CD4-positive, alpha-beta T cell (primary cell): ENCODE results near the gene RANBP3. TPM values are rescaled to one million over a fixed set of nuclear protein-coding genes. Genes with fewer than 3 reads are reported as not detected.

Experiments
- ATAC-seq: fragments of 200-7000 bp; cut with Tn5 transposase; one replicate; pipeline ENCODE4 v1.10.0; 2022; ENCODE audit warnings: mild to moderate bottlenecking; ENCODE audit not compliant: poor library complexity
- CTCF ChIA-PET: fragments of 350-600 bp; sonication (Branson Sonifier 250); formaldehyde crosslinking; loops from one replicate; lab custom pipeline; 2021; ENCODE audit warnings: antibody characterized with exemption, inconsistent platforms; lab: Charles Lee
- POLR2A ChIA-PET: fragments of 350-600 bp; sonication (Branson Sonifier 250); formaldehyde crosslinking; loops from one replicate; lab custom pipeline; 2021; ENCODE audit warnings: antibody characterized with exemption, inconsistent platforms; lab: Charles Lee
- DNase-seq, 14 experiments: peaks; one replicate each; pipeline ENCODE4 v3.0.0-alpha.2; 2013 to 2020; ENCODE audit warnings: mixed read lengths in 2 of 14
- H3K27ac ChIP-seq, 2 donors: one replicate each; pipeline versions ENCODE4 v1.5.1 to v1.7.0; 2013; ENCODE audit warnings: low read length in 2 of 2, low read depth in 1 of 2, mild to moderate bottlenecking in 1 of 2
- H3K27me3 ChIP-seq, 2 experiments: 1 replicate in 1 of 2; 2 replicates in 1 of 2; pipeline versions ENCODE4 v1.6.1 to v1.7.0; 2013; ENCODE audit warnings: low read length in 2 of 2, control low read depth in 1 of 2, mild to moderate bottlenecking in 1 of 2, moderate library complexity in 1 of 2; ENCODE audit not compliant: insufficient read depth in 2 of 2, control insufficient read depth in 1 of 2
- H3K36me3 ChIP-seq: one replicate; pipeline ENCODE4 v1.6.1; 2013; ENCODE audit warnings: low read length, control low read depth; ENCODE audit not compliant: insufficient read depth
- H3K4me1 ChIP-seq: one replicate; pipeline ENCODE4 v1.6.1; 2013; ENCODE audit warnings: low read length, control low read depth; ENCODE audit not compliant: insufficient read depth
- H3K4me3 ChIP-seq: one replicate; pipeline ENCODE4 v1.5.1; 2013; ENCODE audit warnings: mild to moderate bottlenecking, low read length, moderate library complexity
- H3K9me3 ChIP-seq, 2 experiments: 1 replicate in 1 of 2; 2 replicates in 1 of 2; pipeline versions ENCODE4 v1.6.1 to v1.7.0; 2013; ENCODE audit warnings: low read length in 2 of 2, mild to moderate bottlenecking in 2 of 2, control low read depth in 1 of 2, moderate library complexity in 1 of 2; ENCODE audit not compliant: control insufficient read depth in 1 of 2, insufficient read depth in 1 of 2
- H3K27ac Mint-ChIP-seq: one replicate; pipeline ENCODE4 v1.8.0; 2020; ENCODE audit warnings: mixed read lengths
- H3K27me3 Mint-ChIP-seq: one replicate; pipeline ENCODE4 v1.8.0; 2021; ENCODE audit warnings: mixed read lengths
- H3K36me3 Mint-ChIP-seq: one replicate; pipeline ENCODE4 v1.8.0; 2021; ENCODE audit warnings: low read depth, mixed read lengths
- H3K4me1 Mint-ChIP-seq: one replicate; pipeline ENCODE4 v1.8.0; 2021; ENCODE audit warnings: low read depth, mixed read lengths
- H3K4me3 Mint-ChIP-seq: one replicate; pipeline ENCODE4 v1.8.0; 2020; ENCODE audit warnings: mild to moderate bottlenecking, mixed read lengths
- H3K9me3 Mint-ChIP-seq: one replicate; pipeline ENCODE4 v1.8.0; 2020; ENCODE audit warnings: mixed read lengths
- CTCF ChIP-seq: fragments of 200-600 bp; IDR thresholded peaks from one replicate; pipeline ENCODE4 v1.8.0; 2022; ENCODE audit warnings: antibody characterized with exemption, mild to moderate bottlenecking
- intact Hi-C, 2 experiments: fragments of 100-400 bp; cut with DNase I in 1 of 2; cut with micrococcal nuclease in 1 of 2; formaldehyde crosslinking; loops; one replicate each; pipeline versions ENCODE4 v1.15.1 to v1.9.0; 2023 to 2025; cut with DNase I, micrococcal nuclease
- total RNA-seq, 174 experiments: library from RNA in 2 of 174; stranded (reverse) in 2 of 174; gene quantifications; one replicate each; pipeline ENCODE4 v1.2.3 and lab custom pipeline; 2021 to 2026

Gene RANBP3
- total RNA-seq, 2 experiments from 2014 or later: 82.7 to 88.7 TPM

GRCh38 chr19:5895890-5896289 lies 82.0 kb downstream of the RANBP3 start:
- Mint-ChIP-seq H3K9me3 (no peaks in the 10 kb centered on the region), H3K27ac (no peak overlapping the region), H3K36me3 (peaks cover 18% of the 10 kb centered on the region), H3K4me1 (peaks cover 1% of the 10 kb centered on the region), H3K27me3 (no peaks in the 10 kb centered on the region), H3K4me3 (peak overlapping the region; percentile 38)
- DNase-seq: no peak
- CTCF ChIA-PET: no interaction called here
- Histone ChIP-seq H3K27ac (no peak overlapping the region), H3K27me3 (no peaks in the 10 kb centered on the region), H3K4me1 (peaks cover 18% of the 10 kb centered on the region), H3K9me3 (peaks cover 0 to 7% of the 10 kb centered on the region in 2 experiments), H3K36me3 (peaks cover 30% of the 10 kb centered on the region), H3K4me3 (no peak overlapping the region)
- intact Hi-C loops: no loop called here
- TF ChIP-seq CTCF: no peak
- POLR2A ChIA-PET: no interaction called here
- ATAC-seq: no peak

GRCh38 chr19:5895409-5895808 lies 82.5 kb downstream of the RANBP3 start:
- Histone ChIP-seq H3K9me3 (peaks cover 0 to 7% of the 10 kb centered on the region in 2 experiments), H3K4me3 (no peak overlapping the region), H3K4me1 (peaks cover 16% of the 10 kb centered on the region), H3K27ac (no peak overlapping the region), H3K27me3 (no peaks in the 10 kb centered on the region), H3K36me3 (peaks cover 30% of the 10 kb centered on the region)
- Mint-ChIP-seq H3K36me3 (peaks cover 17% of the 10 kb centered on the region), H3K27me3 (no peaks in the 10 kb centered on the region), H3K4me1 (no peaks in the 10 kb centered on the region), H3K4me3 (no peak overlapping the region), H3K27ac (no peak overlapping the region), H3K9me3 (no peaks in the 10 kb centered on the region)
- DNase-seq (no peak), ATAC-seq (no peak)
- CTCF ChIA-PET: no interaction called here
- intact Hi-C loops: no loop called here
- POLR2A ChIA-PET: no interaction called here
- TF ChIP-seq CTCF: no peak

GRCh38 chr19:5894704-5895349 lies 83.1 kb downstream of the RANBP3 start:
- ATAC-seq (no peak), DNase-seq (no peak)
- H3K27me3 Mint-ChIP-seq: peaks cover 4% of the 10 kb centered on the region
- no peak overlapping the region for H3K4me3 Mint-ChIP-seq
- Histone ChIP-seq H3K36me3 (peaks cover 29% of the 10 kb centered on the region), H3K4me1 (peaks cover 12% of the 10 kb centered on the region), H3K27ac (no peak overlapping the region), H3K9me3 (peaks cover 0 to 7% of the 10 kb centered on the region in 2 experiments), H3K27me3 (no peaks in the 10 kb centered on the region), H3K4me3 (no peak overlapping the region)
- POLR2A ChIA-PET: no interaction called here
- TF ChIP-seq CTCF: no peak
- H3K36me3 Mint-ChIP-seq: peaks cover 17% of the 10 kb centered on the region
- H3K9me3 Mint-ChIP-seq: no peaks in the 10 kb centered on the region
- intact Hi-C loops: no loop called here
- CTCF ChIA-PET: no interaction called here
- no peak overlapping the region for H3K27ac Mint-ChIP-seq
- H3K4me1 Mint-ChIP-seq: no peaks in the 10 kb centered on the region
